Bronchial epithelial cell (primary cell): Measurements from ENCODE around the gene SLC31A2. TPM values are rescaled to one million over a fixed set of nuclear protein-coding genes. Genes with fewer than 3 reads are reported as not detected.

Experiments
- DNase-seq: peaks from one replicate; pipeline ENCODE4 v3.0.0-alpha.2; 2010; ENCODE audit warnings: low read depth
- FAIRE-seq: peaks from 2 replicates; lab custom pipeline; 2011; peaks lifted over from hg19 to GRCh38; lab: Jason Lieb, UNC
- H3K27me3 ChIP-seq: 2 replicates; pipeline ENCODE4 v1.5.1; 2011; ENCODE audit warnings: low read length; ENCODE audit not compliant: control insufficient read depth, insufficient read depth
- H3K36me3 ChIP-seq: 2 replicates; pipeline ENCODE4 v1.5.1; 2011; ENCODE audit warnings: low read length; ENCODE audit not compliant: control insufficient read depth, insufficient read depth
- H3K4me3 ChIP-seq: 2 replicates; pipeline ENCODE4 v1.5.1; 2011; ENCODE audit warnings: mild to moderate bottlenecking, low read depth, low read length, control low read depth
- total RNA-seq: library from RNA; depleted of rRNA; stranded (reverse); fragments of >200 nt; gene quantifications from 2 replicates; pipeline ENCODE4 v1.2.1, GENCODE V29; 2014
- TF ChIP-seq, protein P1 (sequence below): IDR thresholded peaks from 2 replicates; pipeline ENCODE4 v1.5.1; 2011; ENCODE audit warnings: mild to moderate bottlenecking, moderate library complexity, low read length, control low read depth, inconsistent platforms; ENCODE audit not compliant: insufficient read depth, severe bottlenecking

SLC31A2 gene
- total RNA-seq, 1 donor from 2014 or later: 42.6 TPM

DNA sequence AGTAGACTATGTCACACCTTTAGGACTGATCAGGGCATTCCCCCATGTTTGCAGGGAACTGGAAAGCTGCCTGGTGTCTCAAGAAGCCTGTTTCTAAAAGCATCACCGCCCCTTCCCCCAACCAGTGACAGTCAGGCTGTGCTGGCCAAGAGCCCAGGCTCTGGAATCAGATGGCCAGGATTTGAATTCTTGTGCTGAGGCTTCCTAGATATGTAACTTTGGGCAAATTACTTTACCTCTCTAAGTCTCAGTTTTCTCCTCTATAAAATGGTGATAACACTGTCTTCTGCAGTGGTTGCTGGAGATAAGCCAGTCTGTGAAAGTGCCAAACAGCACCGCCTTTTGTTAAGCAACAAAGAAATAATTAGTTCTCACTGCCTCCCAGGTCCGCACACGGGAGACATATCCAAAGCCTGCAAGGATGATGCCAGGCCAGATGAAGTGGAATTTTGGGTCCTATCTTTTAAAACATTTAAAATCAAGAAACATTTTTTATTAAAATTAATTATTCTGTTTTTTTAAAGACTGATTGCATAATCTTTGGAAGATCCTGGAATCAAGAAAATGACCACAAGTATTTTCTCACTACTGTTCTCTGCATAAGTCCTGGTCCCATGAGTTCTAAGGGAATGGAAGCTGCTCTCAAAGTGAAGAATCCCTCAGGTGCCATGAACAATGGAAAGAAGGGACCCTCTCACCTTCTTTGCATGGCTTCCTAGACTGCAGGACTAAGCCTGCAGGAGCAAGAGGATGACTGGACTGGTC lies 13.9 kb downstream of the SLC31A2 start:
- Histone ChIP-seq H3K4me3 (no peak overlapping the region), H3K27me3 (no peaks in the 10 kb centered on the region), H3K36me3 (peaks cover 42% of the 10 kb centered on the region)
- TF ChIP-seq, protein P1, sequence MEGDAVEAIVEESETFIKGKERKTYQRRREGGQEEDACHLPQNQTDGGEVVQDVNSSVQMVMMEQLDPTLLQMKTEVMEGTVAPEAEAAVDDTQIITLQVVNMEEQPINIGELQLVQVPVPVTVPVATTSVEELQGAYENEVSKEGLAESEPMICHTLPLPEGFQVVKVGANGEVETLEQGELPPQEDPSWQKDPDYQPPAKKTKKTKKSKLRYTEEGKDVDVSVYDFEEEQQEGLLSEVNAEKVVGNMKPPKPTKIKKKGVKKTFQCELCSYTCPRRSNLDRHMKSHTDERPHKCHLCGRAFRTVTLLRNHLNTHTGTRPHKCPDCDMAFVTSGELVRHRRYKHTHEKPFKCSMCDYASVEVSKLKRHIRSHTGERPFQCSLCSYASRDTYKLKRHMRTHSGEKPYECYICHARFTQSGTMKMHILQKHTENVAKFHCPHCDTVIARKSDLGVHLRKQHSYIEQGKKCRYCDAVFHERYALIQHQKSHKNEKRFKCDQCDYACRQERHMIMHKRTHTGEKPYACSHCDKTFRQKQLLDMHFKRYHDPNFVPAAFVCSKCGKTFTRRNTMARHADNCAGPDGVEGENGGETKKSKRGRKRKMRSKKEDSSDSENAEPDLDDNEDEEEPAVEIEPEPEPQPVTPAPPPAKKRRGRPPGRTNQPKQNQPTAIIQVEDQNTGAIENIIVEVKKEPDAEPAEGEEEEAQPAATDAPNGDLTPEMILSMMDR: no peak
- DNase-seq: no peak
- peak; percentile 28 for FAIRE-seq

DNA sequence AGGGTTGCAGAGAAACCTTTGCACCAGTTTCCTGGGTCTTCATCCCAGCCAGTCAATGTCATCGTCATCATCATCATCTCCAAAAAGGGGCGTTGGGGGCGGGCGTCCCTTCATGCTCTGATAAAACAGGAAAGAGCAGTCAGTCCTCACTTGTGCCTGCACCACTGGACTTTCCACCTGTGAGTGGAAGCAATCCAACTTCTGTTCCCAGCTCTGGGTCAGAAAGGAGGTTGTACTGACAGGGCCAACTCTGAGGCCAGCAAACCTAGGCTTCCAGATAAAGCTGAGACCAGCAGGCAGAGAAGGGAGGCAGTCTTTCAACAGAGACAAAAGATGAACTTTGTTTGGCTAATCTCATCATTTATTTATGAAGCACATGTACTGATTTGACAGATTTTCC lies 15.2 kb downstream of the SLC31A2 start:
- Histone ChIP-seq H3K27me3 (no peaks in the 10 kb centered on the region), H3K36me3 (peaks cover 46% of the 10 kb centered on the region), H3K4me3 (no peak overlapping the region)
- FAIRE-seq (no peak), DNase-seq (no peak)
- TF ChIP-seq, protein P1: no peak

DNA sequence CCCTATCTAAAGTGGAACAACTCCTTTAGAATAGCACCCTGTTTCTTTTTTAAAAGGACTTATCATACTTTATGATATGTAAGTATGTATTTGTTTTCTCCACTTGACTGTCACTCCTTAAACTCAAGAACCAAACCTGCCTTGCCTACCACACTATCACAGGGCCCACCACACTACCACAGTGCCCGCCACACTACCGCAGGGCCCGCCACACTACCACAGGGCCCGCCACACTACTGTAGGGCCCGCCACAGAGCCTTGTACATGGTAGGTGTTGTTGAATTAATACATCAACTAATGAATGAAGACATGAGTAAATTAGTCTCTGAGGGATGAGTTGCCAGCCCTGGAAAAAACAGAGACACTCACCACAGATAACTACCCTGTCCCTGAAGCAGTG lies 18.0 kb downstream of the SLC31A2 start:
- H3K4me3 ChIP-seq: no peak overlapping the region
- TF ChIP-seq, protein P1: no peak
- H3K27me3 ChIP-seq: no peaks in the 10 kb centered on the region
- no peak for FAIRE-seq
- no peak for DNase-seq
- peaks cover 36% of the 10 kb centered on the region for H3K36me3 ChIP-seq

DNA sequence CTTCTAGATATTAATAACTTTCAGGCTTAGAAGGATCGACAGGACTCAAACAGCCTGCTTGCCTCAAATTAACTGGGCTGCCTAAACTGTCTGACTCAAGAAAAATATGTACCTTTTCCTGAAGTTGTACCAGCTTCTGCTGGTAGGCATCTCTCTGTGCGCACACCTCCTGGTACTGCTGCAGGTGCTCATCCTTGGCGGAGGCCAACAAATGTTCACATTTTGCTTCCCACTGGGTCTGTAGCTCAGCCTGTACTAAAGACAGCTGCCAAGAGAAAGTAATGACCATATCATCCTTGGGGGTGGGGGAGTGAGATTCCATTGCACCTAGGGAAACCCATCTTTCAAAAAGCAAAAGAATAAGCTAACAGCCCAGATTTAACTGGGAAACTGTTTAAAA lies 22.5 kb downstream of the SLC31A2 start:
- Histone ChIP-seq H3K27me3 (no peaks in the 10 kb centered on the region), H3K36me3 (peaks cover 25% of the 10 kb centered on the region), H3K4me3 (no peak overlapping the region)
- no peak for FAIRE-seq
- DNase-seq: no peak
- TF ChIP-seq, protein P1: no peak

GRCh38 chr9:113176803-113177202 lies 26.0 kb downstream of the SLC31A2 start:
- H3K36me3 ChIP-seq: peaks cover 22% of the 10 kb centered on the region
- FAIRE-seq (no peak), DNase-seq (no peak)
- TF ChIP-seq, protein P1: no peak
- no peaks in the 10 kb centered on the region for H3K27me3 ChIP-seq
- H3K4me3 ChIP-seq: no peak overlapping the region
